Measurements from ENCODE around the gene SPO11. TPM values are rescaled to one million over a fixed set of nuclear protein-coding genes. Genes with fewer than 3 reads are reported as not detected.

Gene SPO11, protein sequence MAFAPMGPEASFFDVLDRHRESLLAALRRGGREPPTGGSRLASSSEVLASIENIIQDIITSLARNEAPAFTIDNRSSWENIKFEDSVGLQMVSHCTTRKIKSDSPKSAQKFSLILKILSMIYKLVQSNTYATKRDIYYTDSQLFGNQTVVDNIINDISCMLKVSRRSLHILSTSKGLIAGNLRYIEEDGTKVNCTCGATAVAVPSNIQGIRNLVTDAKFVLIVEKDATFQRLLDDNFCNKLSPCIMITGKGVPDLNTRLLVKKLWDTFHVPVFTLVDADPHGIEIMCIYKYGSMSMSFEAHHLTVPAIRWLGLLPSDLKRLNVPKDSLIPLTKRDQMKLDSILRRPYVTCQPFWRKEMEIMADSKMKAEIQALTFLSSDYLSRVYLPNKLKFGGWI
- total RNA-seq: not detected in 2 replicates

DNA sequence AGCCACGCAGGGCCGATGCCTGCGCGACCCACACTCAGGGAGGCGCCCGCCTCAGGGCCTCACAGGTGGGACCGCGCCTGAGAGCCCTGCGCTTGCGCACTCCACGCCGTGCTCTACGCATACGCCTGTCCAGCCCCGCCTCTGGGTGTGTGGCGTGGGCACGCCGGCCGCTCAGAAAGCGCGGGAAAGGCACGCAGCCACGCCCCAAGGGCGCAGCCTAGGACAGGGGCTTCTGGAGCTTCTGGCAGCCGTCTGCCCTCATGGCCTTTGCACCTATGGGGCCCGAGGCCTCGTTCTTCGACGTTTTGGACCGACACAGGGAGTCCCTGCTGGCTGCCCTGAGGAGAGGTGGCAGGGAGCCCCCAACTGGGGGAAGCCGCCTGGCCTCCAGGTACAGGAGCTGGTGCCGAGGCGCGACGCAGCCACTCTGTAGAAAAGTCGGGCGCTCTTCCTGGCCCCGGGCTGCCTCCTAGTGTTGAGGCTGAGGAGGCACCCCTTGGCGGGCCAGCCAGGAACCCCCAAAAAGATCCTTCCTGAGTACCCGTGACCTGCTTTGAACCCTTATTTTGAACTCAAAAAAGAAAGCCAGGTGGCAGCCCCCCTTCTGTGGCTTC lies at the start of gene SPO11:
TSS of gene SPO11 (plus strand) at position 196 of the 614 bp plus-strand sequence. CDS start at position 261, 65 bp downstream.

DNA sequence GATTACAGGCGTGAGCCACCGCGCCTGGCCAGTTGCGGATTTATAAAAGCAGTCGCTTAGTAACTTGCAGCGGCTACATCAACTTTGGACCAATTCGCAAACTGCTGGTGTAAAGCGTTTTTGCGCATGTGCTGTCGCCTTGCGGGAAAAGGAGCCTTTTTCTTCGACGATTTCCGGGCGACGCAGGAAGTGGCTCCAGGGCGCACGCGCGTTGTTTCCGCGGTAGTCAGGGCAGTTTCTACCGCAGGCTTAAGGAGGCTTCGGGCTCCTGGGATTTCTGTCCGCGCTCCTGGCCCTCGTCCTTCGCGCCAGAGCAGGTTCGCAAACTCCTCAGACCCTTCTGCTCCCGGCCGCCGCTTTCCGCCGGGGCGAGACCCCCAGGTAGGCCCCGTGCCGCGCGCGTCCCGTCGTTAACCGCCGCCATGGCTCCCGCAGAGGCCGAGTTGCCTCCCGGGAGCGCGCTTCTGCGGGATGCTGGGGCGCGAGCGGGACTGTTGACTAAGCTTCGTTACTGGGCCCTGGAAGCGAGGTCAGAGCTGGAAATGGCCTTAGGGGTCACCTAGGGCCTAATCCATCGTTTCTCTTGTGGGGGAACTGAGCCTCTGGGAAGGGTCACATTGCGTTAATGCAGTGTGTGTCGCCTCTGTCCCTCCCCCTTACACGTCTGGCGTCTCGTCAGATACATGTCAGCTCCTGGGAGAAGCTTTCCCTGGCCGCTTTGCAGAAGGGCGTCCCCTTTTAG lies 21.6 kb downstream of the SPO11 start, which contains the start of gene RAE1:
TSS of gene RAE1 (plus strand) at position 214 of the 742 bp plus-strand sequence. CDS start 2,784 bp downstream, outside the sequence.

DNA sequence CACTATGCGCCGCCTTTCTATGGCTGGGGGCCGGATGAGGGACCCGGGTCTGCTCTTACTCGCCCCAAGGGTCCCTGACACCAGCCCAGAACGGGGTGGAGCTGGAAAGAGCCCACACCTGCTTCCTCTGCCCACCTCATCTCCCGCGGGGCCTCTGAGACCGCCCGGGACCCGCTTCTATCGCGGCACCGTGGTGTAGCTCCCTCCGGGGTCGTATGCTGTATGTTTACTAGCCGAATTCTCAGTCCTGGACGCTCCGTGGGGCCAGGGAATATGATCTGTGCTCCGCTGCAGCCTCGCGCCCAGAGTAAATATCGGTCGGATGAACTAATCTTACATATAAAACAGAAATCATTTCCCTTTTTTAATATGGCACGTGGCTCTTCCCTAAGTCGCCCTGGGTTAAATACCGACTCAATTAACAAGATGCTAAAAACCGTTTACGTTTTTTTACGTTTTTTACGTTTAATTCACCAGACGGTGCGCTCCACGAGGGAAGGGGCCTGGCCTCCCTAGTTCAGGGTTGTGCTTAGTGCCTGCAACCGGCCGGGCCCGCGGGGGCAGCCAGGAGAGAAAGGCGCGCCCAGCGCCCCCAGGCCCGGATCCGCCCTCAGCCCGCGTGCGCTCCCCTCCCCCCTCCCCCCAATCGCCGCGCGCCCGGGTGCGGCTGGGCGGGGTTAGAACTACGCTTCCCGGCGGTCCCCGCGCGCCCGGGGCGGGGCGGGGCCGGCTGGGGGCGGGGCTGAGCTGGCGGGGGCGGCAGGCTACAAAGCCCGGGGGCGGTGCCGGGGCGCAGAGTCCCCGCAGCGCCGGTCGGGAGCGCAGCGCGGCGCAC lies 61.2 kb downstream of the SPO11 start, which contains the start of gene RBM38:
TSS of gene RBM38 (plus strand) at position 793 of the 835 bp plus-strand sequence. CDS start 186 bp downstream, outside the sequence.

Small RNA genes lying within 50 kb of the gene (small RNA-seq; reads per million reads assigned to genes)
- gene MIR4325 (not detected), gene RF00019 (not detected), gene RPL39P39 (not detected)

Other genes with a start within 250 kb of the SPO11 start
- gene BMP7, start 63.2 kb upstream of the SPO11 start, total RNA-seq: not detected in 2 replicates
- 30.1 and 36.9 TPM in 2 replicates for gene RAE1, start 21.5 kb downstream of the SPO11 start, total RNA-seq
- 22.0 and 25.8 TPM in 2 replicates for gene RBM38, start 61.6 kb downstream of the SPO11 start, total RNA-seq
- under 0.01 TPM in 1 of 2 replicates, not detected in the other for gene CTCFL, start 195.3 kb downstream of the SPO11 start, total RNA-seq
- not detected in 2 replicates for gene PCK1, start 231.3 kb downstream of the SPO11 start, total RNA-seq